ENCODE data around the gene NCOR1. TPM values are rescaled to one million over a fixed set of nuclear protein-coding genes. Genes with fewer than 3 reads are reported as not detected.

The NCOR1 gene
- total and polyA plus RNA-seq, 2 experiments from 2014 or later, result 102 to 132 TPM

- Mint-ChIP-seq H3K4me1 (peaks cover 8% of the 10 kb centered on the region; the same call in 2 of the 3 replicates), H3K4me3 (no peak overlapping the region), H3K27me3 (ENCODE audit: insufficient read depth, low read depth, poor library complexity) (peaks cover 2% of the 10 kb centered on the region), H3K9me3 (no peaks in the 10 kb centered on the region), H3K27ac (no peak overlapping the region), H3K36me3 (ENCODE audit: low read depth) (peaks cover 75% of the 10 kb centered on the region; the same call in 2 of the 3 replicates)
- Histone ChIP-seq H3K36me3 (ENCODE audit: insufficient read depth) (peaks cover 13% of the 10 kb centered on the region), H3K27ac (ENCODE audit: low read depth) (no peak overlapping the region), H2AFZ (no peak overlapping the region), H3K4me2 (no peak overlapping the region), H3K27me3 (ENCODE audit: insufficient read depth) (no peaks in the 10 kb centered on the region), H3K4me3 (no peak overlapping the region), H3K4me1 (ENCODE audit: insufficient read depth) (no peaks in the 10 kb centered on the region), H3K9me2 (ENCODE audit: insufficient read depth) (no peaks in the 10 kb centered on the region), H4K20me1 (replicated peaks; ENCODE audit: insufficient read depth) (peaks cover 18% of the 10 kb centered on the region), H3K79me2 (replicated peaks; ENCODE audit: insufficient read depth) (peaks cover 60% of the 10 kb centered on the region), H3F3A (replicated peaks; ENCODE audit: low read depth) (no peaks in the 10 kb centered on the region)
- DNase-seq (ENCODE audit: low spot score), result peak; percentile 64
- peak; percentile 49; the same call in 2 of the 3 replicates for ATAC-seq
- TF ChIP-seq, protein P1, sequence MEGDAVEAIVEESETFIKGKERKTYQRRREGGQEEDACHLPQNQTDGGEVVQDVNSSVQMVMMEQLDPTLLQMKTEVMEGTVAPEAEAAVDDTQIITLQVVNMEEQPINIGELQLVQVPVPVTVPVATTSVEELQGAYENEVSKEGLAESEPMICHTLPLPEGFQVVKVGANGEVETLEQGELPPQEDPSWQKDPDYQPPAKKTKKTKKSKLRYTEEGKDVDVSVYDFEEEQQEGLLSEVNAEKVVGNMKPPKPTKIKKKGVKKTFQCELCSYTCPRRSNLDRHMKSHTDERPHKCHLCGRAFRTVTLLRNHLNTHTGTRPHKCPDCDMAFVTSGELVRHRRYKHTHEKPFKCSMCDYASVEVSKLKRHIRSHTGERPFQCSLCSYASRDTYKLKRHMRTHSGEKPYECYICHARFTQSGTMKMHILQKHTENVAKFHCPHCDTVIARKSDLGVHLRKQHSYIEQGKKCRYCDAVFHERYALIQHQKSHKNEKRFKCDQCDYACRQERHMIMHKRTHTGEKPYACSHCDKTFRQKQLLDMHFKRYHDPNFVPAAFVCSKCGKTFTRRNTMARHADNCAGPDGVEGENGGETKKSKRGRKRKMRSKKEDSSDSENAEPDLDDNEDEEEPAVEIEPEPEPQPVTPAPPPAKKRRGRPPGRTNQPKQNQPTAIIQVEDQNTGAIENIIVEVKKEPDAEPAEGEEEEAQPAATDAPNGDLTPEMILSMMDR (conservative IDR thresholded peaks at IDR 0.05; ENCODE audit: low read depth in 2 of 2), result peak; percentile 40 to 60
- TF ChIP-seq, protein P2, sequence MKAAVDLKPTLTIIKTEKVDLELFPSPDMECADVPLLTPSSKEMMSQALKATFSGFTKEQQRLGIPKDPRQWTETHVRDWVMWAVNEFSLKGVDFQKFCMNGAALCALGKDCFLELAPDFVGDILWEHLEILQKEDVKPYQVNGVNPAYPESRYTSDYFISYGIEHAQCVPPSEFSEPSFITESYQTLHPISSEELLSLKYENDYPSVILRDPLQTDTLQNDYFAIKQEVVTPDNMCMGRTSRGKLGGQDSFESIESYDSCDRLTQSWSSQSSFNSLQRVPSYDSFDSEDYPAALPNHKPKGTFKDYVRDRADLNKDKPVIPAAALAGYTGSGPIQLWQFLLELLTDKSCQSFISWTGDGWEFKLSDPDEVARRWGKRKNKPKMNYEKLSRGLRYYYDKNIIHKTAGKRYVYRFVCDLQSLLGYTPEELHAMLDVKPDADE (IDR thresholded peaks at IDR 0.05), result no peak
Measured at GRCh38 chr17:16013943-16014407, 201.4 kb downstream of the NCOR1 start.

GRCh38 chr17:16007439-16007838 is 207.9 kb downstream of the NCOR1 start:
- Mint-ChIP-seq H3K9me3 (no peaks in the 10 kb centered on the region; the same call in 2 of the 3 replicates), H3K27me3 (ENCODE audit: insufficient read depth, low read depth, poor library complexity) (no peaks in the 10 kb centered on the region), H3K4me3 (no peak overlapping the region), H3K4me1 (peaks cover 8% of the 10 kb centered on the region; the same call in 2 of the 3 replicates), H3K36me3 (ENCODE audit: low read depth) (peaks cover 90% of the 10 kb centered on the region), H3K27ac (no peak overlapping the region)
- Histone ChIP-seq H4K20me1 (replicated peaks; ENCODE audit: insufficient read depth) (peaks cover 10% of the 10 kb centered on the region), H3K4me1 (ENCODE audit: insufficient read depth) (no peaks in the 10 kb centered on the region), H3K79me2 (replicated peaks; ENCODE audit: insufficient read depth) (peaks cover 27% of the 10 kb centered on the region), H3K4me2 (no peak overlapping the region), H3F3A (replicated peaks; ENCODE audit: low read depth) (no peaks in the 10 kb centered on the region; the same call in 1 of the 2 replicates), H3K4me3 (no peak overlapping the region), H3K27me3 (ENCODE audit: insufficient read depth) (no peaks in the 10 kb centered on the region), H3K9me2 (ENCODE audit: insufficient read depth) (no peaks in the 10 kb centered on the region), H3K36me3 (ENCODE audit: insufficient read depth) (peaks cover 69% of the 10 kb centered on the region), H2AFZ (no peak overlapping the region), H3K27ac (ENCODE audit: low read depth) (no peak overlapping the region)
- no peak for DNase-seq (ENCODE audit: low spot score)
- no peak for TF ChIP-seq CREB1 (CRISPR knock-in tag; IDR thresholded peaks at IDR 0.05; ENCODE audit: low read depth)
- no peak for ATAC-seq

GRCh38 chr17:16005636-16006035 is 209.7 kb downstream of the NCOR1 start:
- H3K27ac ChIP-seq (ENCODE audit: low read depth), result no peak overlapping the region
- Mint-ChIP-seq H3K27ac (no peak overlapping the region), H3K9me3 (peaks cover 6% of the 10 kb centered on the region), H3K36me3 (ENCODE audit: low read depth) (peaks cover 92% of the 10 kb centered on the region), H3K4me1 (peaks cover 10% of the 10 kb centered on the region), H3K27me3 (ENCODE audit: insufficient read depth, low read depth, poor library complexity) (peaks cover under 1% of the 10 kb centered on the region), H3K4me3 (no peak overlapping the region)
- H3K4me1 ChIP-seq (ENCODE audit: insufficient read depth), result peaks cover 9% of the 10 kb centered on the region
- H4K20me1 ChIP-seq (replicated peaks; ENCODE audit: insufficient read depth), result peaks cover 19% of the 10 kb centered on the region
- H3F3A ChIP-seq (replicated peaks; ENCODE audit: low read depth), result no peaks in the 10 kb centered on the region; the same call in 1 of the 2 replicates
- peaks cover 75% of the 10 kb centered on the region for H3K36me3 ChIP-seq (ENCODE audit: insufficient read depth)
- no peak overlapping the region for H3K4me2 ChIP-seq
- no peaks in the 10 kb centered on the region for H3K9me2 ChIP-seq (ENCODE audit: insufficient read depth)
- DNase-seq (ENCODE audit: low spot score) (no peak), ATAC-seq (no peak)
- H2AFZ ChIP-seq, result no peak overlapping the region
- peaks cover 29% of the 10 kb centered on the region for H3K79me2 ChIP-seq (replicated peaks; ENCODE audit: insufficient read depth)
- no peaks in the 10 kb centered on the region for H3K27me3 ChIP-seq (ENCODE audit: insufficient read depth)
- no peak overlapping the region for H3K4me3 ChIP-seq
- no peak for TF ChIP-seq NANOG (IDR thresholded peaks at IDR 0.05; ENCODE audit: borderline replicate concordance)
- TF ChIP-seq EZH2phosphoT487 (IDR thresholded peaks at IDR 0.05; ENCODE audit: unreplicated experiment), result no peak
- no peak for TF ChIP-seq ZNF114 (CRISPR knock-in tag; IDR thresholded peaks at IDR 0.05)
- no peak for TF ChIP-seq JUNB (IDR thresholded peaks at IDR 0.05; ENCODE audit: unreplicated experiment)
- TF ChIP-seq STAT1 (IDR thresholded peaks at IDR 0.05; ENCODE audit: unreplicated experiment), result no peak

Data from GM23338 (cell line).